Measurements from ENCODE around the gene CHAC2. TPM values are rescaled to one million over a fixed set of nuclear protein-coding genes. Genes with fewer than 3 reads are reported as not detected.

Gene CHAC2
- total and polyA plus RNA-seq, 2 experiments from 2014 or later = 17.9 to 25.8 TPM

GRCh38 chr2:53793821-53794220 is 26.2 kb downstream of the CHAC2 start (continued):
- TF ChIP-seq ZNF462 (CRISPR knock-in tag; IDR thresholded peaks at IDR 0.05) (no peak), JUNB (IDR thresholded peaks at IDR 0.05; ENCODE audit: unreplicated experiment) (no peak), ETS1 (IDR thresholded peaks at IDR 0.05) (no peak), ZNF331 (CRISPR knock-in tag; IDR thresholded peaks at IDR 0.05; ENCODE audit: low read depth) (no peak)

DNA sequence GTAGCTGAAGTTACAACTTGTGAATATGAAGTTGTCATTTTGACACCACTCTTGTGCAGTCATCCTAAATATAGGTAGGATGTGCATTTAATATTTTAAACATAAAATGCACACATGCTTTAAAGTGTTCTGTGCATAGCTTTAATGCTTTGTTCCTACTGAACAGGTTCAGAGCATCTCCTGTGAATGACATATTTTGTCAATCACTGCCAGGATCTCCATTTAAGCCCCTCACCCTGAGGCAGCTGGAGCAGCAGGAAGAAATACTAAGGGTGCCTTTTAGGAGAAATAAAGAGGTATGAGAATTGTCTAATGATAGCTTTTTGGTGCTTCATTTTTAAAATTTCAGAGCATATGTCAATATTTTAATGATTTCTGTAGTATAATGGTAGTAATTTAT is 33.9 kb downstream of the CHAC2 start:
- Histone ChIP-seq H3F3A (replicated peaks; ENCODE audit: low read depth) (no peaks in the 10 kb centered on the region), H3K27me3 (ENCODE audit: insufficient read depth) (no peaks in the 10 kb centered on the region), H3K4me3 (no peak overlapping the region), H3K9me2 (ENCODE audit: insufficient read depth) (no peaks in the 10 kb centered on the region), H2AFZ (no peak overlapping the region), H3K36me3 (ENCODE audit: insufficient read depth) (peaks cover 10% of the 10 kb centered on the region; the same call in 1 of the 2 replicates), H3K79me2 (replicated peaks; ENCODE audit: insufficient read depth) (no peaks in the 10 kb centered on the region), H3K4me2 (no peak overlapping the region), H4K20me1 (replicated peaks; ENCODE audit: insufficient read depth) (no peaks in the 10 kb centered on the region), H3K4me1 (ENCODE audit: insufficient read depth) (no peaks in the 10 kb centered on the region), H3K27ac (ENCODE audit: low read depth) (no peak overlapping the region)
- no peaks in the 10 kb centered on the region for H3K4me1 Mint-ChIP-seq
- H3K4me3 Mint-ChIP-seq = no peak overlapping the region
- no peaks in the 10 kb centered on the region for H3K27me3 Mint-ChIP-seq (ENCODE audit: insufficient read depth, low read depth, poor library complexity)
- H3K36me3 Mint-ChIP-seq (ENCODE audit: low read depth) = peaks cover 20% of the 10 kb centered on the region
- H3K9me3 Mint-ChIP-seq = no peaks in the 10 kb centered on the region
- no peak for DNase-seq (ENCODE audit: low spot score)
- no peak overlapping the region for H3K27ac Mint-ChIP-seq
- ATAC-seq = no peak
- TF ChIP-seq CTCF (conservative IDR thresholded peaks at IDR 0.05; ENCODE audit: low read depth in 2 of 2) (no peak), ETS1 (IDR thresholded peaks at IDR 0.05) (no peak), NANOG (IDR thresholded peaks at IDR 0.05; ENCODE audit: borderline replicate concordance) (no peak), EZH2 (IDR thresholded peaks at IDR 0.05; ENCODE audit: low read depth, unreplicated experiment) (no peak)
